B cell (primary cell): Measurements from ENCODE around the gene EYS. TPM values are rescaled to one million over a fixed set of nuclear protein-coding genes. Genes with fewer than 3 reads are reported as not detected.

Experiments
- ATAC-seq: fragments of 200-7000 bp; cut with Tn5 transposase; one replicate; pipeline ENCODE4 v1.10.0; 2021; ENCODE audit warnings: low read depth, mild to moderate bottlenecking, moderate number of reproducible peaks, moderate library complexity
- CTCF ChIA-PET: fragments of 350-600 bp; sonication (Branson Sonifier 250); formaldehyde crosslinking; loops from one replicate; lab custom pipeline; 2021; ENCODE audit warnings: antibody characterized with exemption, inconsistent platforms; lab: Charles Lee
- POLR2A ChIA-PET: fragments of 350-600 bp; sonication (Branson Sonifier 250); formaldehyde crosslinking; loops from one replicate; lab custom pipeline; 2021; ENCODE audit warnings: antibody characterized with exemption; lab: Charles Lee
- DNase-seq: peaks from one replicate; pipeline ENCODE4 v3.0.0; 2013
- H2AFZ ChIP-seq: 2 replicates; pipeline ENCODE4 v1.6.1; 2012; ENCODE audit warnings: mild to moderate bottlenecking, low read depth, low read length; ENCODE audit not compliant: insufficient read depth, poor library complexity, severe bottlenecking
- H3K27ac ChIP-seq, 2 donors: 1 replicate in 1 of 2; 2 replicates in 1 of 2; pipeline ENCODE4 v1.5.1; 2012 to 2013; ENCODE audit warnings: low read length in 2 of 2, mild to moderate bottlenecking in 2 of 2, moderate library complexity in 1 of 2
- H3K27me3 ChIP-seq, 4 experiments: fragments of 200-600 bp in 1 of 4; sonication (generic) in 1 of 4; replicated peaks in 1 of 4; 1 replicate in 2 of 4; 2 replicates in 2 of 4; pipeline versions ENCODE4 v1.6.1 to v1.7.0; 2013 to 2016; ENCODE audit warnings: low read length in 3 of 4, mild to moderate bottlenecking in 2 of 4, mixed read lengths in 1 of 4, moderate library complexity in 1 of 4; ENCODE audit not compliant: insufficient read depth in 4 of 4, control insufficient read depth in 3 of 4; ENCODE audit errors: control extremely low read depth in 1 of 4
- H3K36me3 ChIP-seq, 2 experiments: replicated peaks in 1 of 2; 1 replicate in 1 of 2; 2 replicates in 1 of 2; pipeline versions ENCODE4 v1.6.1 to v1.7.1; 2013; ENCODE audit warnings: low read length in 1 of 2; ENCODE audit not compliant: insufficient read depth in 2 of 2, control insufficient read depth in 1 of 2; ENCODE audit errors: control extremely low read depth in 1 of 2, extremely low read depth in 1 of 2
- H3K4me1 ChIP-seq, 2 donors: fragments of 200-600 bp in 1 of 2; sonication (generic) in 1 of 2; 1 replicate in 1 of 2; 2 replicates in 1 of 2; pipeline versions ENCODE4 v1.5.1 to v1.6.1; 2013 to 2017; ENCODE audit warnings: low read length in 2 of 2; ENCODE audit not compliant: control insufficient read depth in 2 of 2, insufficient read depth in 2 of 2
- H3K4me2 ChIP-seq: replicated peaks from 2 replicates; pipeline ENCODE3; 2012; ENCODE audit warnings: mild to moderate bottlenecking, low read depth, low read length; ENCODE audit not compliant: poor library complexity, severe bottlenecking
- H3K4me3 ChIP-seq, 5 experiments: fragments of 200-600 bp in 1 of 5; sonication (generic) in 1 of 5; 1 replicate in 3 of 5; 2 replicates in 2 of 5; pipeline versions ENCODE4 v1.5.1 to v1.7.0; 2011 to 2016; ENCODE audit warnings: low read length in 4 of 5, mild to moderate bottlenecking in 4 of 5, low read depth in 2 of 5, control low read depth in 1 of 5, moderate library complexity in 1 of 5; ENCODE audit not compliant: insufficient read depth in 1 of 5; ENCODE audit errors: control extremely low read depth in 1 of 5, extremely low read depth in 1 of 5
- H3K79me2 ChIP-seq: fragments of 200-600 bp; sonication (generic); one replicate; pipeline ENCODE4 v1.6.0; 2016; ENCODE audit warnings: low read length; ENCODE audit not compliant: control insufficient read depth, insufficient read depth
- H3K9ac ChIP-seq: fragments of 200-600 bp; sonication (generic); 2 replicates; pipeline ENCODE4 v1.6.1; 2017; ENCODE audit warnings: mild to moderate bottlenecking, low read length, moderate library complexity
- H3K9me3 ChIP-seq, 3 donors: one replicate each; pipeline versions ENCODE4 v1.6.1 to v1.7.1; 2013; ENCODE audit warnings: low read length in 2 of 3; ENCODE audit not compliant: control insufficient read depth in 2 of 3, insufficient read depth in 1 of 3; ENCODE audit errors: control extremely low read depth in 1 of 3
- H4K20me1 ChIP-seq: 2 replicates; pipeline ENCODE4 v1.6.0; 2012; ENCODE audit warnings: mild to moderate bottlenecking, low read length; ENCODE audit not compliant: insufficient read depth, control insufficient read depth, poor library complexity, severe bottlenecking
- H3K27ac Mint-ChIP-seq: one replicate; pipeline ENCODE4 v1.8.0; 2021; ENCODE audit warnings: mixed read lengths
- H3K27me3 Mint-ChIP-seq: one replicate; pipeline ENCODE4 v1.8.0; 2021; ENCODE audit warnings: mixed read lengths
- H3K4me1 Mint-ChIP-seq: one replicate; pipeline ENCODE4 v1.8.0; 2021; ENCODE audit warnings: mixed read lengths
- H3K4me3 Mint-ChIP-seq: one replicate; pipeline ENCODE4 v1.8.0; 2021; ENCODE audit warnings: mixed read lengths
- H3K9me3 Mint-ChIP-seq: one replicate; pipeline ENCODE4 v1.8.0; 2022; ENCODE audit warnings: mixed read lengths; ENCODE audit not compliant: insufficient read depth
- EZH2 ChIP-seq: IDR thresholded peaks from 2 replicates; pipeline ENCODE4 v1.6.1; 2012; ENCODE audit warnings: borderline replicate concordance, low read depth, mild to moderate bottlenecking, moderate library complexity, low read length; ENCODE audit not compliant: insufficient read depth, poor library complexity, severe bottlenecking
- WGBS: methylation state at CpG from one replicate; pipeline ENCODE4 v1.1.5; 2013; ENCODE audit warnings: missing lambda C conversion rate; ENCODE audit not compliant: insufficient coverage; 5-methylcytosine and 5-hydroxymethylcytosine counted together
- intact Hi-C: fragments of 100-400 bp; cut with micrococcal nuclease; formaldehyde crosslinking; loops from one replicate; pipeline ENCODE4 v1.10.0; 2022
- polyA plus RNA-seq: library from polyadenylated mRNA; depleted of rRNA; stranded (reverse); fragments of >200 nt; gene quantifications from 2 replicates; pipeline ENCODE4 v1.2.3, GENCODE V29; 2012
- total RNA-seq, 2 donors: library from RNA; stranded (reverse); fragments of 120-200 nt in 1 of 2; gene quantifications; 1 replicate in 1 of 2; 2 replicates in 1 of 2; pipeline versions ENCODE4 v1.2.3 to v1.2.4, GENCODE V29; 2013 to 2022
- TF ChIP-seq, protein P1 (sequence below): fragments of 200-600 bp; IDR thresholded peaks from one replicate; pipeline ENCODE4 v1.8.0; 2022; ENCODE audit warnings: antibody characterized with exemption, mild to moderate bottlenecking

The EYS gene
- total and polyA plus RNA-seq, 2 donors (not counting 1 experiment from before 2014, with no cell fraction given), result not detected

DNA sequence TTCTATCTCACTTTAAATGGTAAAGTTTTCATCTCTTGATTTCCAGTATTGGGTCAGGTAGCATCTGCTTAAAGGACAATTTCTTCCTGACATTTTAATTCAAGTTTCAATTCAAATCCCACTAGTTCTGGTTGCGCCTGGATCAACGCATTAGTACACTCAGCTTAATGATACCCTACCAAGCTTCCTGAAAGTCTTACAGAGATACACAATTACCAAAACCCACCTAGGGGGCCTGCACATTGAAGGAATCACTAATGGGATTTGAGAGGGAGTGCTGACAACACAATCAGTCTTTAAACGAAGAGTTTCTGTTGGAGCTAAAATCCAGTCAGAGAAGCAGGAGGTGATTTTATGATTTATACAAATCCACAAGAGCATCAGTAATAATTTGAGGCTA lies 1778.4 kb downstream of the EYS start:
- no peaks in the 10 kb centered on the region for H3K9me3 ChIP-seq
- Mint-ChIP-seq H3K4me3 (no peak overlapping the region), H3K27ac (no peak overlapping the region), H3K9me3 (no peaks in the 10 kb centered on the region), H3K27me3 (peaks cover 5% of the 10 kb centered on the region), H3K4me1 (no peaks in the 10 kb centered on the region)
- no peaks in the 10 kb centered on the region for H3K4me1 ChIP-seq
- 80% methylated on average over 1 of the region's 3 CpGs for WGBS
- intact Hi-C loops, result no loop called here
- no peak overlapping the region for H3K4me3 ChIP-seq
- no peaks in the 10 kb centered on the region for H4K20me1 ChIP-seq
- ChIA-PET POLR2A (no interaction called here), CTCF (no interaction called here)
- TF ChIP-seq, protein P1, sequence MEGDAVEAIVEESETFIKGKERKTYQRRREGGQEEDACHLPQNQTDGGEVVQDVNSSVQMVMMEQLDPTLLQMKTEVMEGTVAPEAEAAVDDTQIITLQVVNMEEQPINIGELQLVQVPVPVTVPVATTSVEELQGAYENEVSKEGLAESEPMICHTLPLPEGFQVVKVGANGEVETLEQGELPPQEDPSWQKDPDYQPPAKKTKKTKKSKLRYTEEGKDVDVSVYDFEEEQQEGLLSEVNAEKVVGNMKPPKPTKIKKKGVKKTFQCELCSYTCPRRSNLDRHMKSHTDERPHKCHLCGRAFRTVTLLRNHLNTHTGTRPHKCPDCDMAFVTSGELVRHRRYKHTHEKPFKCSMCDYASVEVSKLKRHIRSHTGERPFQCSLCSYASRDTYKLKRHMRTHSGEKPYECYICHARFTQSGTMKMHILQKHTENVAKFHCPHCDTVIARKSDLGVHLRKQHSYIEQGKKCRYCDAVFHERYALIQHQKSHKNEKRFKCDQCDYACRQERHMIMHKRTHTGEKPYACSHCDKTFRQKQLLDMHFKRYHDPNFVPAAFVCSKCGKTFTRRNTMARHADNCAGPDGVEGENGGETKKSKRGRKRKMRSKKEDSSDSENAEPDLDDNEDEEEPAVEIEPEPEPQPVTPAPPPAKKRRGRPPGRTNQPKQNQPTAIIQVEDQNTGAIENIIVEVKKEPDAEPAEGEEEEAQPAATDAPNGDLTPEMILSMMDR, result no peak
- TF ChIP-seq EZH2, result no peak
- no peak for DNase-seq
- H3K27me3 ChIP-seq, result no peaks in the 10 kb centered on the region
- no peaks in the 10 kb centered on the region for H3K79me2 ChIP-seq
- no peak overlapping the region for H3K27ac ChIP-seq
- H3K4me2 ChIP-seq, result no peak overlapping the region
- H3K36me3 ChIP-seq, result no peaks in the 10 kb centered on the region
- H3K9ac ChIP-seq, result no peak overlapping the region
- ATAC-seq, result no peak
- no peak overlapping the region for H2AFZ ChIP-seq

- Histone ChIP-seq H3K4me3 (no peak overlapping the region), H3K4me1 (no peaks in the 10 kb centered on the region), H3K79me2 (no peaks in the 10 kb centered on the region), H3K9me3 (no peaks in the 10 kb centered on the region), H3K4me2 (no peak overlapping the region), H4K20me1 (no peaks in the 10 kb centered on the region), H3K27ac (no peak overlapping the region), H2AFZ (no peak overlapping the region), H3K9ac (no peak overlapping the region), H3K36me3 (no peaks in the 10 kb centered on the region), H3K27me3 (no peaks in the 10 kb centered on the region)
- peaks cover 5% of the 10 kb centered on the region for H3K27me3 Mint-ChIP-seq
- DNase-seq (no peak), ATAC-seq (no peak)
- TF ChIP-seq, protein P1, result no peak
- TF ChIP-seq EZH2, result no peak
- ChIA-PET CTCF (no interaction called here), POLR2A (no interaction called here)
- no peak overlapping the region for H3K27ac Mint-ChIP-seq
- H3K4me3 Mint-ChIP-seq, result no peak overlapping the region
- no peaks in the 10 kb centered on the region for H3K9me3 Mint-ChIP-seq
- H3K4me1 Mint-ChIP-seq, result no peaks in the 10 kb centered on the region
- 88% methylated on average over 4 of the region's 7 CpGs for WGBS
- intact Hi-C loops, result no loop called here
These were observed 1779.8 kb downstream of the EYS start for GRCh38 chr6:63926950-63927927.
